Left forelimb (tissue), 1 donor: ENCODE measurements around the gene STAM.

Experiments
- DNase-seq: peaks from one replicate; pipeline ENCODE4 v3.0.0-alpha.2; 2018; ENCODE audit warnings: low spot score

Gene STAM

GRCh38 chr10:17647326-17647725 lies 3.4 kb downstream of the STAM start:
- DNase-seq = no peak

- no peak for DNase-seq
Observed at GRCh38 chr10:17648243-17649035, 4.5 kb downstream of the STAM start.

GRCh38 chr10:17649052-17649451 lies 5.1 kb downstream of the STAM start:
- DNase-seq = no peak

GRCh38 chr10:17649836-17650235 lies 5.9 kb downstream of the STAM start:
- DNase-seq = no peak

GRCh38 chr10:17650416-17650815 lies 6.5 kb downstream of the STAM start:
- no peak for DNase-seq

- DNase-seq = no peak
Observed at GRCh38 chr10:17651896-17652295, 7.9 kb downstream of the STAM start.

- DNase-seq = no peak
Observed at GRCh38 chr10:17652585-17652984, 8.6 kb downstream of the STAM start.

- DNase-seq = no peak
Observed at GRCh38 chr10:17655009-17655408, 11.1 kb downstream of the STAM start.

- DNase-seq = no peak
Observed at GRCh38 chr10:17655567-17656146, 11.7 kb downstream of the STAM start.

- no peak for DNase-seq
Observed at GRCh38 chr10:17657103-17657500, 13.2 kb downstream of the STAM start.

- DNase-seq = no peak
Observed at GRCh38 chr10:17659365-17659764, 15.4 kb downstream of the STAM start.

GRCh38 chr10:17660921-17661320 lies 17.0 kb downstream of the STAM start:
- DNase-seq = no peak

GRCh38 chr10:17661510-17661909 lies 17.6 kb downstream of the STAM start:
- DNase-seq = no peak

GRCh38 chr10:17662193-17663138 lies 18.5 kb downstream of the STAM start:
- DNase-seq = no peak

- DNase-seq = no peak
Observed at GRCh38 chr10:17663450-17663849, 19.5 kb downstream of the STAM start.

- DNase-seq = no peak
Observed at GRCh38 chr10:17665747-17666146, 21.8 kb downstream of the STAM start.

- no peak for DNase-seq
Observed at GRCh38 chr10:17668435-17669184, 24.7 kb downstream of the STAM start.

GRCh38 chr10:17669185-17669872 lies 25.4 kb downstream of the STAM start:
- no peak for DNase-seq

- no peak for DNase-seq
Observed at GRCh38 chr10:17671307-17671706, 27.4 kb downstream of the STAM start.

- DNase-seq = no peak
Observed at GRCh38 chr10:17673471-17674061, 29.6 kb downstream of the STAM start.

- DNase-seq = no peak
Observed at GRCh38 chr10:17674566-17674965, 30.6 kb downstream of the STAM start.
